HS-27A (cell line): Measurements from ENCODE around the gene MS4A4A.
"Not testable (repeated sequence)": the region's sequence is repeated elsewhere in the genome, so short reads cannot be mapped to it uniquely, and the experiment has no call there.

Experiments
- DNase-seq: peaks from one replicate; pipeline ENCODE4 v3.0.0-alpha.2; 2012; ENCODE audit warnings: low read depth, missing footprints

Gene MS4A4A

DNA sequence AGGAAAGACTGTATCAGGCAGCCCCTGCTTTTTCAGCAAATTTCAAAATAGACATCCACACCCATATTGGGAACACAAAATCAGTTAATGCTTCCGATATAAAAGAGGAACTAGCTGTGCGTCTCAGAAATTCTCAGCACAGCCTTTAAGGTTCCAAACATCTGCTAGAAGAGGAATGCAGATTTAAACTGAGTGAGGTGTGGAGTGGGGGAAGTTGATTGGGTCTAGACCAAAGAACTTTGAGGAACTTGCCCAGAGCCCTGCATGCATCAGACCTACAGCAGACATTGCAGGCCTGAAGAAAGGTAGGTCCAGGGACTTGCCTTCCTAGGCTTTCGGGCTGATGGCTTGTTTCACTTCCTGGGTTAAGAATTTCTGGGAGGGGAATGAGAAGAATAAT lies at the start of gene MS4A4A:
Gene MS4A4A (plus strand): TSS at position 255 of the 400 bp plus-strand sequence. CDS start 10 bp downstream, at position 265.
- no peak for DNase-seq

DNA sequence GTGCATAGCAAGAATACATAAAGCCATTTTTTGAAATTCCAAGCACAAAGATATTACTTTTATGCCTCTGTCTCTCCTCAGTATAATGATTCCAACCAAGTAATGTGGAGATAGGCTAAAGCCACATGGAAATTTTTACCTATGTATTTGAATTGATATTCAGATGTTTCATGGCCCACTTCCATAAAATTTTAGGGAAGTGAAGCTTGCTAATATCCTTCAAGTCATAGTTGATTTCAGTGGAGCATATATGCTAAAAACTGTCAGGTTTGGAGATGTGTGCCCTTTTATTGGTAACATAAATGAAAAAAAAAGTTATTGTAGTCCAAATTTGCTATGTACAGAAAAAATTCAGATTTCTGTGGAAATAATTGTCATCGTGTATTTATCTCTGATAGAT lies 49.8 kb upstream of the MS4A4A start:
- no peak for DNase-seq

- no peak for DNase-seq
These were observed 45.1 kb upstream of the MS4A4A start for GRCh38 chr11:60235321-60235720.

GRCh38 chr11:60240662-60241061 lies 39.8 kb upstream of the MS4A4A start:
- DNase-seq = no peak

- DNase-seq = no peak
These were observed 38.7 kb upstream of the MS4A4A start for GRCh38 chr11:60241786-60242185.

DNA sequence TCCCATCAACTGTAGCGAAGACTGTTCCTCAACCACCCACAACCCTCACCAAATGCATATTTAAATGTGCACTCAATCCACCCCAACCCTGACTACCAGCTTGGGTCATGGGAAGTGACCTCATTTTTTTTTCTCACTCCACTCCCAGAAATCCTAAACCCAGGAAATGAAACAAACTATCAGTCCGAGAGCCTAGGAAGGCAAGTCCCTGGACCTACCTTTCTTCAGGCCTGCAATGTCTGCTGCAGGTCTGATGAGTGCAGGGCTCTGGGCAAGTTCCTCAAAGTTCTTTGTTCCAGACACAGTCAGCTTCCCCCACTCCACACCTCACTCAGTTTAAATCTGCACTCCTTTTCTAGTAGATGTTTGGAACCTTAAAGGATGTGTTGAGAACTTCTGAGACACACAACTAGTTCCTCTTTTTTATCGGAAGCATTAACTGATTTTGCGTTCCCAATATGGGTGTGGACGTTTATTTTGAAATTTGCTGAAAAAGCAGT lies 37.7 kb upstream of the MS4A4A start, which contains the start of gene MS4A4E:
Gene MS4A4E (minus strand): TSS at position 398 of the 500 bp plus-strand sequence. CDS start 13,082 bp downstream, outside the sequence.
- no peak for DNase-seq

- no peak for DNase-seq
These were observed 28.8 kb upstream of the MS4A4A start for GRCh38 chr11:60251485-60252212.

DNA sequence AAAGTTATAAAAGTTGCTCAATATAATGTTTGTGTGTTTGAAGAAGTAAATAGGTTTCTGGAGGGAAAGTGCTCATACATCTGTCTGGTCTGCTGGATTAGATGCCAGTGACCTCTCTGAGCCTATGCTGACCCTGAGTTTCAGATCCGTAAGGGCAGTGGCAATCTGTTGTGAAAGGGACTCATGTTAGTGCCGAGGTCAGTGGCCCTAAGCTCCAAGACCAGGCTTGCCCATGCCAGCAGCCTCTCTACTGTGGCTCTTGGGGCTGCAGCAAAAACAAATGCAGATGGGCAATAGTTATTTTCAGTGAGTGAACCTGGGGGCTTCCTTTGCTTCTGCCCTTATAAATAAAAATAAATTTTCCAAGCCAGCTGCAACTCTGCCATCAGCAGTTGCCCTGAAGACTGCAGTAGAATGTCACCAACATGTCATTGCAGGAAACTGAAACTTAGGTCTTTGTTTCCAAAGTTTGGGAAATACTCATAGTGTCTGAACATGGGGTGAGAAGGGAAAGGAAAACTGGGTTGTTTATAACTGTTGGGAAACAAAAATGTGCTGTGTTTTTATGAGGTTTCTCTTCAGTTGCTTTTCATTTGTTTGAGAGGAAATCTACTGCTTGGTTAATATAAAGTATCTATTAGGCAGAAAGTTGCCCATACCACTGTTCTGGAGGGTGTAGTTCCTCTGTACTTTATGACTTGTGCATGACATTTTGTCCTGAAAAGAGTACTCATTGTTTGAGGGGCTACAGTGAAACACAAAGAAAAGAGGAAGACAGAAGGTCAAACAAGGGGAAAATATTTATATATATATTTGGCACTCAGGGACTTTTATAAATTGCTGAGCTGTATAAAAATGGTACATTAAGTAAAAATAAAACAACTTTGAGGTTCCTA lies 28.0 kb upstream of the MS4A4A start:
- no peak for DNase-seq

DNA sequence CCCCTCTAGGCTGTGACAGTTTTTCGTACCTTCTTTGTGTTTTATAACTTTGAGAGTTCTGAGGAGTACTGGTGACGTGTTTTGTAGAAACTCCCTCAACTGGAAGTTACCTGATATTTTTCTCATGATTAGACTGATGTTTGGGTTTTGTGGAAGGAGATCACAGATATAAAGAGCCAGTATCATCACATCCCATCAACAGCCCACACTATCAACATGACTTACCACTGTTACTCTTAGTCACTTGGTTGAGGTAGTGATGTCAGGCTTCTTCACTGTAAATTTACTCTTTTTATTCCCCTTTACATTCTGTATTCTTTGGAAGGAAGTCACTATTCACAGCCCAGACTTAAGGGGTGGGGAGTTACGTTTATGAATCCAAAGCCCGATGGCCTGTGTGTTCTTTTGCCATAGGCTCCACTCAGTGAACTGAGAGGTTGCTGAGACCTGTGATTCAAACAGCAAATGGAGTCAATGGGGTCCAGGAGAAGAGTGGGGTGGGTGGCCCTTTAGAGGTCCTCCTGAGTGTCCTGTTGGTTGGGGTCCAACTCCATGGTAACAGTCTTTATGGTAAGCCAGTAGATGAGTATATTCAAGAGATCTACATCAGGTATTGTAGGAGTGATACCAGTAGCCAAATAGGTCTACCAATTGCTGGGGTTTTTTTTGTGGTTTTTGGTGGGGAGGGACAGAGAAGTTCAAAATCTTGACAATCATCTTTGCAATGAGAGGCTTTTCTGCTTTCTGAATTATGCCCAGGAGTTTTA lies 22.3 kb upstream of the MS4A4A start:
- DNase-seq = no peak

GRCh38 chr11:60261014-60261413 lies 19.5 kb upstream of the MS4A4A start:
- DNase-seq = no peak

DNA sequence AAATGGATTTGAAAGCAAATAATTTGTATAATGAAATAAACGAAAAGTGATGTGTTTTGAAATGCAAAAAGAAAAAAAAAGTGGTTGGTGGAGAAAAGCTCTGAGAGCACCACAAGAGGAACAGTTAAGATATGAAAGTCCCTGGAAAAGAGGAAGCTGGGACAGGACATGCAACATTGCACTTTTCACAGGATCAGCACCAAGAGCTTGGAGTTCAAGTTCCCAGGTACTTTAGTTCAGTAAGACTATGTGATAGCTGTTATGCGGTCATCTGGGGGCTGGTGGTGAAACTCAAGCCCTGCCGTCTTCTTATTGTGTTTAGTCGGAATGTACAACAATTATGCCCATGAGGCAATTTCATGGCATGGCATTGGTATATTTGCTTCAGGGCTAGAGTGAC lies 17.1 kb upstream of the MS4A4A start:
- no peak for DNase-seq

DNA sequence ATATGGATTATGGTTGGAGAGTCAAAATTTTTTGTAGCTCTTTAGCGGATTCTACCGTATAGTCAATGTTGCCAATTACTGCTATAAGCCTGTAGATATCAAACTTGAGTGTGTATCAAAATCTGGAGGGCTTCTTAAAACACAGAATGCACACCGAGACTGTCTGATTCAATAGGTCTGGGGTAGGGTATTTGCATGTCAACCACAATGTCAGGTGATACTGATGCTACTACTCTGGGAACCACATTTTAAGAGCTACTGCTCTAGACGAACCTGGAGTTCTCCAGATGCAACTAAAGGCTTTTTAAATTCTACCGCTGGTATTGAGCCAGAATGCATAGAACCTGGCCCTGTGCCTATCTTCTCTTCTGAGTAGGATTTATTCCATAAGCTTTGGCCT lies 15.8 kb upstream of the MS4A4A start:
- no peak for DNase-seq

DNA sequence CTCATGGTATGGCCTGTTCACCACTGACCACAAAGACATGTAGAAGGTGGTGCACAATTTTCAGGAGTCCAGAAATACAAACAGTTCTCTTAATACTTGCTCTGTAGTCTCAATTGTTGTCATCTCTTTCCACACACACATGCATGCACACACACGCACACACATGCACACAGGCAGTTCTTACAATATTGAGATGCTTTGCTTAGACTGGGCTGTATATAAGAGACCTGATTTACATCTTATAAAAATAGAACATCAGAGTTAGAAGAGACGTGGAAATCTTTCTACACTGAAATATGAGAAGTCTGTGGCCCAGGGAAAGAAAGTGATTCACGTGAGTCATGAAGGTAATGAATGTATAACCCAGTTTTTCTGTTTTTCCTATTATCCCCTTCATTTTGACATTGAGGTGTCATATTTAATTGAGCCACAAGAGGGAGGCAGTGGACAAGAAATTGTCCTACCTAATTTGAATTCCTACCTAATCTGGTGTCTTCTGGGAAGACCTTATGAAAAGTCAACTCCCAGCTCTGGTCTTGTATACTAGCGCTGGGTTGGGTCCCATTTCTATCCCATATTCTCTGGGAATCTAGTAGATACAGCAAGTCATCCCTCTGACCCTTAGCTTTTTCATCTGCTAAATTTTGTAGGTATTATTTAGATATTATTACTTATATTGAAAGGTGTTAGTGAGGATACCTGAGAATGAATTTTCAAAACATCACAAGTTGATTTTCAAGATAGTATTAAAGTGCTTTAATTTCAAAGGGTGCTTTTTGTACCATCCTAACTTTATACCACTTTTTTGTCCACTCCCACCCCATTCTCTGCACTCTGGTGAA lies 14.9 kb upstream of the MS4A4A start:
- peak; percentile 19 for DNase-seq

DNA sequence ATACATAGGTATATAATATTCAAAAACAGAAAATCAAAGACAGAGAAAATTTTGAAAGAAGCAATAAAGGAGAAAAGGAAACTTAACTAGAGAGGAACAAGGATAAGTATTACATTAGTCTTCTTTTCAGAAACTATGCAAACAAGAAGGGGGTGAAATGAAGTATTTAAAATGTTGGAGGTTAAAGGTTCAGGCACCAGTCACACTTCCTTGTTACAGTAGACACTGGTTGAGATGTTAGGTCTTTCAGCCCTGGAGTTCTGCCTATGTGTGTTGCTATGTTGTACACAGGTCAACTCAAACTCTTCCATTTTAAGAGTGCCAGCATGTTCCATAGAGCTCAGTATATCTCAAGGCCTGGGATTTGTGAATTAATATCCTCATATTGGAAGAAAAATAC lies 6.0 kb upstream of the MS4A4A start:
- DNase-seq = no peak

DNA sequence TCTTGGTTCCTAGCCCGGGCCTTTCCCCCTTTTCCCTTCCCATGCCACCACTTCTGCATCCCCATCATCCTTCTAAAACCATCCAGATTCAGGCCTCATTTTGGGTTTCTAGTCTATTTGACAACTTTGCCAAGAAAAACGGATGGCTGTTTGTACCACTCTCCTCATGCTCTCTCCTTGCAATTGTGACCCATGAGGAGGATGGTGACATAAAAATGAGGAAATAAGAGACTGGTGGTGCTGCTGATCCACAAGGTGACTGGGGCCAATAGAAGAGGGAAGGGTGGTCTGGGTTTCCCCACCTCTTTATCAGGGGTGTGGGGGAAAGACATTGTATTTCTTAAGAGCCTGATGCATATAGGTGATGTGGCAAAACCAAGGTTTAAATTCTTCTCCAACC lies 1.0 kb downstream of the MS4A4A start:
- DNase-seq = no peak

DNA sequence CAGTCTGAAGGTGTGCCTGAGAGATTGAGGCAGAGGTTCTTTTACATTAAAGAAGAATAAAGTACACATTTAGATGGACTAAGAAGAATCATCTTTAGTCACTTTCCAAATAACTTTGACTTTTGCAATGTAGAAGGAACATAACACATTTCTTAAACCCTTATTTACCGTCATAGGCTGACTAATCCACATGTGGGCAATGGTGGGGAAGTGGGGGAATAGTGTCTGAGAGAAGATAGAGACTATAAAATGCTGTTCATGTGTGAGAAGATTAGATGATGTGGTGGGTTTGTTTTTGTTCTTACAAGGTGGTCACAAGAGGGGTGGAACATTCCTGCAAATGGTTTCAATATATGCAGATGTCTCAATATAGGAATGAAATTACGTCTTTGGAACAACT lies 1.8 kb downstream of the MS4A4A start:
- DNase-seq = no peak

GRCh38 chr11:60285411-60286126 lies 5.1 kb downstream of the MS4A4A start:
- not testable (repeated sequence) for DNase-seq

DNA sequence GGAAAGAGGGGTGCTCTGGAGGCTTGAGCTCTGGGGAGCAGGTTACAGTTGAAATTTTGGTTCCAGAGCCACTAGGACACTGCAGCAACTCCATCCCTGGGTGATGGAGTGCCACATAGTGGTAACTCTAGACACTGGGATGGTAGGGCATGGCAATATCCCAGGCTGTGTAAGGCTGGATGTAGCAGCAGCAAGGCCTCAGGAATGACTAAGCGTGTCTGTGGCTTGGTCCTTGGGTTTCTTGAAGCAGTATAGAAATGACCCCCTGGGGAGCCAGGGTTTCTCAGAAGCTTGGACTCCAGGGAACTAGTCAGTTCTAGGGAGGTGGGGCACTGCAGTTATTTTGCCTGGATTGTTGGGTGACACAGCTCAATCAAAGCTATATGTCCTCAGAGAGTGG lies 8.1 kb downstream of the MS4A4A start:
- DNase-seq = no peak

GRCh38 chr11:60292145-60292544 lies 11.7 kb downstream of the MS4A4A start:
- DNase-seq = no peak

DNA sequence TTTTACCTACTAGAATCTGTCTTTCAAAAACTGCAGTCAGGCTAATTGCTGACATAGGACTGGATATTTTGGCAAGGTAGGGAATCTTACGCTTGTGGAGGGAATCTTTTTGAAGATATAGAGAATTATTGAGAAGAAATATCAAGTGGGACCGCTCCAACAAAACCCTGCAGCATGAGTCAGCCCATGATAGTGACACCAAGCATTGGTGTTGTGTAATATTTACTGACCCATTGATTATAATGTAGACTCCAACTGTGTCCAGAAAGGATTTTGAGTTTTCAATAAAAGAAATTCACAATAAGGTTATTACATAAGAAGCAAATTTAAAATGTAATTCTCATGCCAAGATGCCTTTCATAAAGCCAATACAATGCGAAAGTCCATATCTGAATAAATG lies 20.7 kb downstream of the MS4A4A start:
- DNase-seq = no peak

GRCh38 chr11:60301884-60302283 lies 21.4 kb downstream of the MS4A4A start:
- not testable (repeated sequence) for DNase-seq
